GM12878 (cell line): Measurements from ENCODE around the gene WBP2NL. TPM values are rescaled to one million over a fixed set of nuclear protein-coding genes. Genes with fewer than 3 reads are reported as not detected.

Experiments
- ATAC-seq: fragments of 200-7000 bp; cut with Tn5 transposase; 3 replicates; pipeline ENCODE4 v1.9.1; 2020; ENCODE audit warnings: mild to moderate bottlenecking, moderate library complexity
- BruUV-seq: library from RNA; stranded (reverse); fragments of 400-500 nt; replicated peaks from 2 replicates; lab custom pipeline; 2021; lab: Mats Ljungman, UMichigan
- CTCF ChIA-PET: fragments of 300-600 bp; sonication (Branson Sonifier 250); formaldehyde crosslinking; extraction: SDS; loops from one replicate; lab custom pipeline; 2021; ENCODE audit warnings: inconsistent platforms; lab: Yijun Ruan, JAX
- POLR2A ChIA-PET: fragments of 350-600 bp; formaldehyde crosslinking; extraction: SDS; loops from one replicate; lab custom pipeline; 2021; ENCODE audit warnings: inconsistent platforms; lab: Charles Lee
- RAD21 ChIA-PET: fragments of 300-600 bp; sonication (Branson Sonifier 250); formaldehyde crosslinking; loops from one replicate; lab custom pipeline; 2023; ENCODE audit warnings: antibody characterized with exemption; ENCODE audit not compliant: unreplicated experiment; lab: Charles Lee
- SMC1A ChIA-PET: fragments of 300-600 bp; sonication (Branson Sonifier 250); formaldehyde crosslinking; loops from one replicate; lab custom pipeline; 2023; ENCODE audit not compliant: unreplicated experiment, uncharacterized antibody; lab: Charles Lee
- DNase-seq: peaks from one replicate; pipeline ENCODE4 v3.0.0-alpha.2; 2011; ENCODE audit warnings: low read depth, low spot score
- FAIRE-seq: peaks from 3 replicates; lab custom pipeline; 2011; peaks lifted over from hg19 to GRCh38; lab: Jason Lieb, UNC
- H2AFZ ChIP-seq: 2 replicates; pipeline ENCODE4 v1.6.0; 2011; ENCODE audit warnings: low read depth, low read length, control low read depth; ENCODE audit not compliant: control insufficient read depth
- H3K27ac ChIP-seq: 2 replicates; pipeline ENCODE4 v1.5.1; 2011; ENCODE audit warnings: control low read depth; ENCODE audit not compliant: control insufficient read depth, insufficient read depth
- H3K27me3 ChIP-seq, 2 experiments: replicated peaks in 1 of 2; 2 replicates each; pipeline versions ENCODE4 v1.6.0 to v1.6.1; 2011; ENCODE audit warnings: low read length in 1 of 2; ENCODE audit not compliant: control insufficient read depth in 2 of 2, insufficient read depth in 2 of 2
- H3K36me3 ChIP-seq, 2 experiments: 2 replicates each; pipeline ENCODE4 v1.5.1; 2011; ENCODE audit warnings: low read length in 1 of 2; ENCODE audit not compliant: control insufficient read depth in 2 of 2, insufficient read depth in 2 of 2
- H3K4me1 ChIP-seq: 2 replicates; pipeline ENCODE4 v1.6.1; 2011; ENCODE audit warnings: mild to moderate bottlenecking, low read length, moderate library complexity, mixed read lengths; ENCODE audit not compliant: control insufficient read depth, insufficient read depth
- H3K4me2 ChIP-seq: 2 replicates; pipeline ENCODE4 v1.6.0; 2011; ENCODE audit warnings: control low read depth; ENCODE audit not compliant: control insufficient read depth, insufficient read depth
- H3K4me3 ChIP-seq: fragments of 200-600 bp; sonication (generic); 2 replicates; pipeline ENCODE4 v1.5.1; 2016
- H3K79me2 ChIP-seq: 2 replicates; pipeline ENCODE4 v1.6.0; 2011; ENCODE audit warnings: low read length; ENCODE audit not compliant: control insufficient read depth, insufficient read depth
- H3K9ac ChIP-seq: 2 replicates; pipeline ENCODE4 v1.8.0; 2011; ENCODE audit warnings: low read length, control low read depth, mixed read lengths; ENCODE audit not compliant: control insufficient read depth, insufficient read depth
- H3K9me3 ChIP-seq: replicated peaks from 3 replicates; pipeline ENCODE4 v1.5.1; 2011; ENCODE audit warnings: mild to moderate bottlenecking, low read length; ENCODE audit not compliant: control insufficient read depth, insufficient read depth
- H4K20me1 ChIP-seq: 2 replicates; pipeline ENCODE4 v1.6.0; 2011; ENCODE audit not compliant: control insufficient read depth, insufficient read depth
- CBX5 ChIP-seq: sonication (generic); IDR thresholded peaks from 2 replicates; pipeline ENCODE4 v1.6.1; 2016; ENCODE audit warnings: low read depth, moderate library complexity, mild to moderate bottlenecking, inconsistent platforms
- ETV6 ChIP-seq, 2 experiments: fragments of 450-650 bp in 1 of 2; IDR thresholded peaks in 1 of 2; conservative IDR thresholded peaks in 1 of 2; 2 replicates each; pipeline ENCODE4 v1.6.1; 2014; ENCODE audit warnings: antibody characterized with exemption in 1 of 2, borderline replicate concordance in 1 of 2, low read depth in 1 of 2, mild to moderate bottlenecking in 1 of 2, moderate library complexity in 1 of 2
- HCFC1 ChIP-seq: fragments of 150-350 bp; IDR thresholded peaks from 2 replicates; pipeline ENCODE4 v1.6.1; 2014; ENCODE audit warnings: low read length
- IRF4 ChIP-seq: IDR thresholded peaks from 2 replicates; pipeline ENCODE4 v1.6.1; 2011; ENCODE audit warnings: low read depth, low read length
- NFYB ChIP-seq: IDR thresholded peaks from 2 replicates; pipeline ENCODE4 v1.6.1; 2011; ENCODE audit warnings: low read depth, mild to moderate bottlenecking, low read length, improper control_type of control experiment, moderate library complexity; ENCODE audit not compliant: insufficient read depth
- RUNX3 ChIP-seq: IDR thresholded peaks from 2 replicates; pipeline ENCODE4 v1.6.1; 2012; ENCODE audit warnings: low read length, inconsistent platforms
- SIN3A ChIP-seq: IDR thresholded peaks from 2 replicates; pipeline ENCODE4 v1.6.1; 2012; ENCODE audit warnings: low read depth, low read length, improper control_type of control experiment
- SMAD5 ChIP-seq: IDR thresholded peaks from 2 replicates; pipeline ENCODE4 v1.6.1; 2016; ENCODE audit warnings: antibody characterized with exemption, low read depth
- ZZZ3 ChIP-seq: IDR thresholded peaks from 2 replicates; pipeline ENCODE4 v1.6.1; 2011; ENCODE audit warnings: low read depth; ENCODE audit not compliant: control insufficient read depth, insufficient read length
- WGBS: methylation state at CpG from one replicate; pipeline ENCODE4 v1.1.6; 2016; ENCODE audit warnings: low lambda C conversion rate; ENCODE audit not compliant: insufficient replicate concordance, insufficient coverage; ENCODE audit errors: missing lambda C conversion rate; 5-methylcytosine and 5-hydroxymethylcytosine counted together
- in situ Hi-C: fragments of 300-500 bp; cut with MboI; formaldehyde crosslinking; loops from 9 replicates; pipeline ENCODE4 v1.14.3; 2018; ENCODE audit warnings: mixed read lengths
- intact Hi-C: fragments of 100-400 bp; cut with micrococcal nuclease; formaldehyde crosslinking; loops from one replicate; pipeline ENCODE4 v1.14.2; 2022; ENCODE audit not compliant: unreplicated experiment
- polyA plus RNA-seq, 11 experiments: library from polyadenylated mRNA; depleted of rRNA in 4 of 11; unstranded in 6 of 11; stranded (reverse) in 5 of 11; fragments of >200 nt; fragmentation: Nextera tagmentation in 4 of 11; fragmentation: Illumina TruSeq in 1 of 11; extraction: Ambion mirVana in 4 of 11; extraction: Trizol in 1 of 11; gene quantifications; 1 replicate in 1 of 11; 2 replicates in 10 of 11; pipeline versions ENCODE4 v1.2.1 to v1.2.3, GENCODE V29; 2011 to 2016; ENCODE audit warnings: inconsistent platforms in 2 of 11, missing spikeins in 2 of 11, low read depth in 1 of 11
- total RNA-seq, 4 experiments: library from RNA; depleted of rRNA in 3 of 4; stranded (reverse); fragments of >200 nt in 3 of 4; fragmentation: Illumina TruSeq in 1 of 4; extraction: Trizol in 1 of 4; gene quantifications; 2 replicates each; pipeline versions ENCODE4 v1.2.1 to v1.2.3, GENCODE V29; 2013 to 2021

Gene WBP2NL
- total and polyA plus RNA-seq, 10 of the 15 experiments (the other 5 are each of a cell fraction or from before 2014, with no cell fraction given), result 0.46 to 1.9 (median 1.3) TPM

- TF ChIP-seq ETV6 (conservative IDR thresholded peaks at IDR 0.05 in 1 of 2, IDR thresholded peaks at IDR 0.05 in 1 of 2; ENCODE audit: borderline replicate concordance in 1 of 2, low read depth in 1 of 2), result no peak
- TF ChIP-seq, all 136 proteins: peak for 0
Measured at GRCh38 chr22:41978732-41979131, 19.9 kb upstream of the WBP2NL start (continued).

DNA sequence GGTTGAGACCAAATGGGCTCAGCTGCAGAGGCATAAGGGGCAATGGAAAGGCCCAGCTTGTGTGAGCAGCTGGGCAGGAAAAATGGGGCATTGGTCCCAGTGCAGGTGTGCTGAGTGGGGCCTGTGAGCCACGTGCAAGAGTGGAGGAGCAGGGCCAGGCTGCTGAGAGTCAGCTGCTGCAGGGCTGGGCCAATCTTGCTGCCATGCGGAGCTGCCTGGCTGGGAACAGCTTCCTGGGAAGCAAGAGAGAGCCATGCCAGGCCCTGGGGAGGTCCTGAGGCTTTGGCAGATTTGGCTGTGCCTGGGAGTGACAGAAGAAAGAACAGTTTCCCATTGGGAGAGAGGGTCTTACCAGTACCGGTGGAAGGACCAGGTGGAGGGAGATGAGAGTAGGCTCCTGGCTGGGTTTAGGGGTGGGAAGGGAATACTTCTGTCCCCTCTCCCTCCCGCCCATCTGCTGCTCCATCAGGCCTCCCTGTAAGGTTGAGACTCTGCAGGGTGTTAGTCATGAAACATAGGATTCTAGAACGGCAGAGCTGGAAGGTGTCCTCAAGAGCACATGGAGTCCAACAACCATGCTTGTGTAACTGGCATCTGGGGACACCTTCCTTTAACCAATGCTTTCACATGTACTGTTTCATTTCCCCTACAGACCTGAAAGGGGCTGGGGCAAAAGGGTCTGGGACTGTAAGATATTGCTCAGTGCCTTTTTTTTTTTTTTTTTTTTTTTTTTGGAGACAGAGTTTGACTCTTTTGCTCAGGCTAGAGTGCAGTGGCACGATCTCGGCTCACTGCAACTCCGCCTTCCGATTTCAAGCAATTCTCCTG is 19.0 kb upstream of the WBP2NL start:
- ChIA-PET CTCF (no interaction called here), RAD21 (no interaction called here), POLR2A (interaction anchor here (0.7 to 0.8 kb wide), 2 partner anchors 9 to 79 kb away, joined by 3 to 4 read pairs; no protein-coding TSS in a partner anchor)

GRCh38 chr22:41982865-41983264 is 15.7 kb upstream of the WBP2NL start:
- H3K4me2 ChIP-seq, result no peak overlapping the region
- H3K36me3 ChIP-seq, result no peaks in the 10 kb centered on the region
- FAIRE-seq (no peak), ATAC-seq (no peak), DNase-seq (no peak)
- no TSS peak for BruUV-seq
- TF ChIP-seq ZZZ3, result no peak
- no peak for TF ChIP-seq HCFC1
- TF ChIP-seq SIN3A, result no peak
- TF ChIP-seq SMAD5, result no peak
- no peak for TF ChIP-seq NFYB
- no peak for TF ChIP-seq RUNX3
- no peak for TF ChIP-seq IRF4
- H3K27ac ChIP-seq, result no peak overlapping the region
- no peaks in the 10 kb centered on the region for H3K9me3 ChIP-seq
- WGBS, result 88% methylated on average over 4 of the region's 5 CpGs
- H3K9ac ChIP-seq, result no peak overlapping the region
- ChIA-PET POLR2A (interaction anchor here (0.6 to 0.9 kb wide), 2 partner anchors 284 to 1333 kb away, joined by 3 to 5 read pairs; no protein-coding TSS in a partner anchor), CTCF (interaction anchor here (0.7 to 1.3 kb wide), 2 partner anchors 29 to 330 kb away, joined by 3 read pairs; no protein-coding TSS in a partner anchor), RAD21 (no interaction called here), SMC1A (interaction anchor here (0.7 to 1.2 kb wide), 5 partner anchors 11 to 130 kb away, joined by 3 to 5 read pairs (median 4); no protein-coding TSS in a partner anchor)
- H2AFZ ChIP-seq, result no peak overlapping the region
- no peaks in the 10 kb centered on the region for H3K79me2 ChIP-seq
- no peak overlapping the region for H3K4me3 ChIP-seq
- intact Hi-C loops, result no loop called here
- no peaks in the 10 kb centered on the region; a peak in 2 of 4 replicates for H3K27me3 ChIP-seq
- H3K4me1 ChIP-seq, result peaks cover 3% of the 10 kb centered on the region; the same call in 1 of the 2 replicates
- in situ Hi-C loops, result no loop called here
- H4K20me1 ChIP-seq, result no peaks in the 10 kb centered on the region

More for the DNA sequence above, 19.0 kb upstream of the WBP2NL start:
- H3K36me3 ChIP-seq, result no peaks in the 10 kb centered on the region
- H3K4me3 ChIP-seq, result no peak overlapping the region
- H2AFZ ChIP-seq, result no peak overlapping the region; the same call in 1 of the 2 replicates
- H3K9me3 ChIP-seq, result no peaks in the 10 kb centered on the region
- no peak for TF ChIP-seq CBX5
- peak; percentile 56; the same call in 2 of the 3 replicates for ATAC-seq
- SMC1A ChIA-PET, result no interaction called here
- no peaks in the 10 kb centered on the region for H3K79me2 ChIP-seq
- H3K27ac ChIP-seq, result no peak overlapping the region
- peaks cover 5 to 12% of the 10 kb centered on the region in 2 experiments for H3K27me3 ChIP-seq
- WGBS, result 76% methylated on average over 9 of the region's 9 CpGs
- peaks cover 7% of the 10 kb centered on the region for H3K4me1 ChIP-seq
- in situ Hi-C loops (no loop called here), intact Hi-C loops (no loop called here)
- H3K4me2 ChIP-seq, result no peak overlapping the region
- H4K20me1 ChIP-seq, result no peaks in the 10 kb centered on the region
- FAIRE-seq, result peak; percentile 56
- H3K9ac ChIP-seq, result no peak overlapping the region
- BruUV-seq, result no TSS peak
- no peak for DNase-seq
